Measurements from ENCODE around the gene RPS2.
A peak's percentile ranks its signal among the peaks of the same experiment; 100 is the strongest.

RPS2 gene

GRCh38 chr16:1979271-1980029 is 14.8 kb upstream of the RPS2 start:
- peak overlapping the region; percentile 96 for H3K27ac ChIP-seq
- no peak for TF ChIP-seq CTCF (IDR thresholded peaks at IDR 0.05)
- TF ChIP-seq ZFX (IDR thresholded peaks at IDR 0.05; ENCODE audit: borderline replicate concordance): no peak

GRCh38 chr16:1978476-1979120 is 14.0 kb upstream of the RPS2 start:
- peak overlapping the region; percentile 96 for H3K27ac ChIP-seq
- TF ChIP-seq CTCF (IDR thresholded peaks at IDR 0.05): no peak
- no peak for TF ChIP-seq ZFX (IDR thresholded peaks at IDR 0.05; ENCODE audit: borderline replicate concordance)

- peak overlapping the region; percentile 96 for H3K27ac ChIP-seq
- TF ChIP-seq ZFX (IDR thresholded peaks at IDR 0.05; ENCODE audit: borderline replicate concordance) (no peak), CTCF (IDR thresholded peaks at IDR 0.05) (no peak)
These were observed 13.2 kb upstream of the RPS2 start for GRCh38 chr16:1977875-1978268.

GRCh38 chr16:1976951-1977874 is 12.6 kb upstream of the RPS2 start:
- TF ChIP-seq CTCF (IDR thresholded peaks at IDR 0.05) (no peak), ZFX (IDR thresholded peaks at IDR 0.05; ENCODE audit: borderline replicate concordance) (no peak)
- H3K27ac ChIP-seq: peak overlapping the region; percentile 96

GRCh38 chr16:1976216-1976520 is 11.5 kb upstream of the RPS2 start:
- TF ChIP-seq CTCF (IDR thresholded peaks at IDR 0.05): no peak
- no peak for TF ChIP-seq ZFX (IDR thresholded peaks at IDR 0.05; ENCODE audit: borderline replicate concordance)
- no peak overlapping the region for H3K27ac ChIP-seq

- no peak for TF ChIP-seq ZFX (IDR thresholded peaks at IDR 0.05; ENCODE audit: borderline replicate concordance)
These were observed 11.0 kb upstream of the RPS2 start for GRCh38 chr16:1975432-1976215.

More at GRCh38 chr16:1975432-1976215, 11.0 kb upstream of the RPS2 start:
- no peak overlapping the region for H3K27ac ChIP-seq
